ENCODE measurements around the gene P4HB.
A peak's percentile ranks its signal among the peaks of the same experiment; 100 is the strongest.

Gene P4HB

DNA sequence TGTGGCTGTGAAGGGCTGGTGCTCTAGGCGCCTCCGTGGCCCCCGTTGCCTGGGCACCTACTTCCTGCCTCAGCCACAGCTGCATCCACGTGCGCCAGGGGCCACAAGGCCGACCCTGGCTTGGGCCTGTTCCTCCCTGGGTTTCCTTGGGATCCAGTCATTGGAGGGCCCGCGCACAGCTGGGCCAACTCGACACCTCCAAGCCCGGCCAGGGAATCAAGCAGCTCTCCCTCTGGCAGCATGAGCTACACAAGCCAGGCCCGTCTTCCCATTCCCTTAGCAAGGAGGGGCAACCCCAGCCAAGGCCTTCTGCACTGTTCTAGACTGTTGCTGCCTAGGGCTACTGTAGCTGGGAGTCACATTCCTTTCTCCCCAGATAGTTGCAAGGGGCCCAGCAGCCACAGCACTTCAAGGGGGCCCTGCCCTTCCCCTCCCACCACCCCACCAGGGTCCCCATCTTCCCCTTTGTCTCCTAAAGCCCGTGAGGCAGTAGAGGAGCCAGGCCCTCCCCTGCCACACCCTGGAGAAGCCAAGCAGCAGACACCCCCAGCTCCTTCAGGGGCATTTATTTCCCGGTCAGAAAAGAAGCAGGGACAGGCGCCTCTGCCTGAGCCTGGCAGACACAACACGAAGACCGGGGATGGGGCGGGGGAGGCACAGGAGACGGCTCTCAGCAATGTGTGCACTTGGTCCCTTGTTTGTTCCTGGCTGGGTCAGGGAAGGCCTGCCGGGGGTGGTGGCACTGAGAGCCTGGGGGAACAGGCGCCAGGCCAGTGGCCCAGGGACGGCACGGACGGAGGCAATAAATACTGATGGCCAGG is 7.0 kb upstream of the P4HB start:
- H3K9ac ChIP-seq (ENCODE audit: low read depth, low read length), result no peak overlapping the region
- H3K9me3 ChIP-seq (ENCODE audit: control insufficient read depth, insufficient read depth, low read length), result no peaks in the 10 kb centered on the region
- peaks cover 29% of the 10 kb centered on the region; the same call in 1 of the 2 replicates for H3K4me1 ChIP-seq (ENCODE audit: insufficient read depth, low read length)
- peaks cover 16% of the 10 kb centered on the region for H3K36me3 ChIP-seq (ENCODE audit: insufficient read depth, low read length)

DNA sequence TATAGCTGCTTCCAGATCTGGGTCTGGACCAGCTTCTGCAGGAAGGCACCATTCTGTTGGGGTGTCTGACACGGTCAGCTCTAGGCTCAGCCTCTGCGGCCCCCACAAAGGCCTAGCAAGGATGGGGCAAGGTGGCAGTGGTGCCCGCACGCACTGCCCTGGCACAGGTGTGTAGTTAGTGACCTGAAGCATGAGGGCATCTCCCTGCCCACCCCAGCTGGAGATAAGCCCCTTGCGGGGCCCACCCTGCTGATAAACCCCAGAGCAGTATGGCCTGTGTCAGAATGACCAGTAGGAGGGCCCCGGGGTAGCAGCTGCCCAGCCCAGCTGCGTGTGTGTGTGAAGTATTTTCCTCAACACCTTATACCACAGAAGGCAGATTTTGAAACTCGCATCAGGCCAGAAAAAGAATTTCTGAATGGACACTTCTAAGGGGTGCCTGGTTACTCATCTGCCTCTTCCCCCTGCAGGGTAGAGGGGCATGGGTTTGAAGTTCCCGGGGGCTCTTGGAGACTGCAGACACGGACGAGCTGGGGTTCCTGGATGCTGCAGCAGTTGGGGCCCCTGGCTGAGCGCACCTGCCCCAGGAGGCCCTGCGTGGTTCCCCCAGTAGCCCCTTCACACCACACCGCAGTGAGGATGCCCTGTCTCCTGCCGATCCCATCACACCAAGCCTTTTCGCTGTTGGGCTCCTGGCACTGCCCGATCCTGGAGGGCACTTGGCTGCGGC is 6.3 kb upstream of the P4HB start:
- H3K36me3 ChIP-seq (ENCODE audit: insufficient read depth, low read length), result peaks cover 16% of the 10 kb centered on the region
- H3K9ac ChIP-seq (ENCODE audit: low read depth, low read length), result no peak overlapping the region
- peaks cover 29% of the 10 kb centered on the region; the same call in 1 of the 2 replicates for H3K4me1 ChIP-seq (ENCODE audit: insufficient read depth, low read length)
- H3K9me3 ChIP-seq (ENCODE audit: control insufficient read depth, insufficient read depth, low read length), result no peaks in the 10 kb centered on the region

DNA sequence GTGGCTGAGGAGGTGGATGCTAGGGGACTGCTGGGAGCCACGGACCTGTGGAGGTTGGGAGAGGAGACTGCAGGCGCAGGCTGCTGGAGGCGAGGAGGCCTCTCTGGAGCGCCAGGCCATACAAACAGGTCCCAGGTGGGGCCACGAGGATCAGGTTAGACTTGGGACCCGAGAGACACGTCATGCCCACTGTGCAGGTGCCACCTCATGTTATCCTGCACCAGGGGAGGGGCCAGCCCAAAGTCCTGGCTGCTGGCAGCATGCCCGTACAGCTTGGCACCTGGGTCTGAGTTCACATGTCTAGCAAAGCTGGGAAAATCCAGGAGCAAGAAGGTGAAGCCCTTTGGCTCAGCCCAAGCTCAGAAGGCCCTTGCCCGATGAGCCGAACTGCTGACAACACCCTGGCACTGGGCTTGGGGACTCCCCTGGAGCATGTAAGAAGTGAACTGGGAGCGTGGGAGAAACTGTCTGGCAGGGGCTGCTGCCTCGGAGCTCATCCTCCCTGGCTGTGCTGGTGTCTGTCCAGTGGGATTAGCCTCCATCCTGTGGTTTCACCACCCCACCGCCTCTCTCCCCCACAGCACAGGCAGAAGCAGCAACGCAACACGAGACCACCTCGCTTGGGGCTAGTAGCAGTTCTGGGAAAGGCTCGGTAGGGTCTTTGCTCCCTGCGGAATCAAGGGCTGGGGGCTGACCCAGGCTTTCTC is 5.6 kb upstream of the P4HB start:
- Histone ChIP-seq H3K4me1 (ENCODE audit: insufficient read depth, low read length) (peaks cover 29% of the 10 kb centered on the region; the same call in 1 of the 2 replicates), H3K36me3 (ENCODE audit: insufficient read depth, low read length) (peaks cover 16% of the 10 kb centered on the region), H3K9me3 (ENCODE audit: control insufficient read depth, insufficient read depth, low read length) (no peaks in the 10 kb centered on the region), H3K9ac (ENCODE audit: low read depth, low read length) (no peak overlapping the region)

DNA sequence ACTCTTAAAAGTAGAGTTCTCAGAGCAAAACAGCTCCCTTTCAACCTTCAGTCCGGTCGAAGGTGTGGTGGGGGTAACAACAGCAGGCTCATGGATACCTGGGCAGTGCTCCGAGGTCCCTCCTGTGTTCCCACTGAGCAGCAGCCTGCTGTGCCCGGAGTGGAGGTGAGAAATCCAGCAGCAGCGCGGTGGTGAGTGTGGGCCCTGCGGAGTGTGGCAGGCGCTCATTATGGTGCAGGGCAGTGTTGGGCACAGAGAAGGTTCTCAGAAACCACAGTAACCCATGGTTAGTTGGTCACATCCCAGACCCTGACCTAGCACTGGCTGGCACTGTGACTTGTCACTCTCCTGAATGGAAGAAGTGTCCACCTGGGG is 5.0 kb upstream of the P4HB start:
- H3K9ac ChIP-seq (ENCODE audit: low read depth, low read length), result no peak overlapping the region
- H3K4me1 ChIP-seq (ENCODE audit: insufficient read depth, low read length), result peaks cover 29% of the 10 kb centered on the region; the same call in 1 of the 2 replicates

DNA sequence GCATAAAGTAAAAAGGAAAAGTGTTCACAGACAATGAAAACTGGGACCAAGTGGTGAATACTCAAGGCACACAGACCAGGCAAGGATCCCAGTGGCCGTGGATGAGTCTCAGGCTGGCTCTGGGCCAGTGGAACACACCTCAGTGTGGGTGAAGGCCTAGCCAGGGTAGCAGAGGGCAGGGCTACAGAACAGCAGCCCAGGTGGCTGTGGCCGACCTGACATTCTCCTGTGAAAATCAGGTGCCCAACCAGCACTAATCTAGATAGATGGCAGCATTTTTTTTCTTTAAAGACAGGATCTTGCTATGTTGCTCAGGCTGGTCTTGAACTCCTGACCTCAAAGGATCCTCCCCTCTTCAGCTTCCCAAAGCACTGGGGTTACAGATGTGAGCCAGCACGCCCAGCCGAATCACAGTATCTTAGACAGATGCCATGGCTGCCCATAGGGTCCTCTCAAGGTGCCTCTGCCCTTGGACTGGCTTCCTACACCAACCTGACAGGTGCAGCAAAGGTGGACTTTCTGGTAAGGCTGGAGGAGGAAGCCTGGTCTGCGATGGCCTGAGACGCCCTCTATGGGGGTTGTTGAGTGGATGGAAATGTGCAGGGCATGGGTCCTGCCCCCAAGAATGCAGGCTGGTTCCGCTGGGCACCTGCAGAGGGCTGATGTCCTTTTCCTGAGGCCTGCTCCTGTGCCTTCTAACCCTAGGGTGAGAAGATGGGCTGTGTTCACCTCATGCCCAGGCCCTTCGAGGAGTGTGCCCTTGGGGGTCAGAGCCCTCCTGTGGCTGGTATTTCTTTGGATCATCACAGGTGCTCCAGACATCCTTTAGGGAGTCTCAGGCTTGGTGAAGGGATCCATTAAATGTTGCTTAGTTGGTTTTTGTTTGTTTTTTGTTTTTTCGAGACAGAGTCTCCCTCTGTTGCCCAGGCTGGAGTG is 3.8 kb upstream of the P4HB start:
- H3K4me1 ChIP-seq (ENCODE audit: insufficient read depth, low read length), result peaks cover 31% of the 10 kb centered on the region; the same call in 1 of the 2 replicates

More for the DNA sequence above, 5.0 kb upstream of the P4HB start:
- peaks cover 16% of the 10 kb centered on the region for H3K36me3 ChIP-seq (ENCODE audit: insufficient read depth, low read length)
- no peaks in the 10 kb centered on the region for H3K9me3 ChIP-seq (ENCODE audit: control insufficient read depth, insufficient read depth, low read length)

DNA sequence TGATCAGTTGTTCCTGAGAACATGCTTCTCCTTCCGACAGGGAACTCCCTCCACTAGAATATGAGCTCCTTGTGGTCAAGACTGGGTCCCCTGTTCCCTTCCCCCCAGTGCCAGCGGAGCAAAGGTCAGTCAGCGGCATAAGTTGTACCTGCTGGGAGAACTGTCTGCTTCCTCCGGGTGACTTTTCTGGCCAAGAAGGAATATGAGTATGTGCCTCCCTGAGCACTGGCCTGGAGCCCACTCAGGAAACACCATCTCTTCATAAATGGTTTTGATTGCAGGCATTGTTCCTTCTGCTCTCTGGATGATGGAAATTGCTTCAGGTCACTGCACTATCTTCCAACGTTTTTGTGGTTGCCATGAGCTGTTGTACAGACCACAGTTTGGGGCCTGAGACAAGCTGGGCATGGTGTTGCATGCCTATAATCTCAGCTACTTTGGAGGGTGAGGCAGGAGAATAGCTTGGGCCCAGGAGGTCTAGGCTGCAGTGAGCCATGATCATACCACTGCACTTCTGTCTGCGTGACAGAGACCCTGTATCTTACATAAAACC is 2.9 kb upstream of the P4HB start:
- peaks cover 22% of the 10 kb centered on the region for H3K36me3 ChIP-seq (ENCODE audit: insufficient read depth, low read length)
- H3K4me1 ChIP-seq (ENCODE audit: insufficient read depth, low read length), result peaks cover 24% of the 10 kb centered on the region; the same call in 1 of the 2 replicates
- H3K9me3 ChIP-seq (ENCODE audit: control insufficient read depth, insufficient read depth, low read length), result no peaks in the 10 kb centered on the region
- no peak overlapping the region for H3K9ac ChIP-seq (ENCODE audit: low read depth, low read length)

More for the DNA sequence above, 3.8 kb upstream of the P4HB start:
- H3K9me3 ChIP-seq (ENCODE audit: control insufficient read depth, insufficient read depth, low read length), result no peaks in the 10 kb centered on the region
- H3K9ac ChIP-seq (ENCODE audit: low read depth, low read length), result no peak overlapping the region
- H3K36me3 ChIP-seq (ENCODE audit: insufficient read depth, low read length), result peaks cover 16% of the 10 kb centered on the region

DNA sequence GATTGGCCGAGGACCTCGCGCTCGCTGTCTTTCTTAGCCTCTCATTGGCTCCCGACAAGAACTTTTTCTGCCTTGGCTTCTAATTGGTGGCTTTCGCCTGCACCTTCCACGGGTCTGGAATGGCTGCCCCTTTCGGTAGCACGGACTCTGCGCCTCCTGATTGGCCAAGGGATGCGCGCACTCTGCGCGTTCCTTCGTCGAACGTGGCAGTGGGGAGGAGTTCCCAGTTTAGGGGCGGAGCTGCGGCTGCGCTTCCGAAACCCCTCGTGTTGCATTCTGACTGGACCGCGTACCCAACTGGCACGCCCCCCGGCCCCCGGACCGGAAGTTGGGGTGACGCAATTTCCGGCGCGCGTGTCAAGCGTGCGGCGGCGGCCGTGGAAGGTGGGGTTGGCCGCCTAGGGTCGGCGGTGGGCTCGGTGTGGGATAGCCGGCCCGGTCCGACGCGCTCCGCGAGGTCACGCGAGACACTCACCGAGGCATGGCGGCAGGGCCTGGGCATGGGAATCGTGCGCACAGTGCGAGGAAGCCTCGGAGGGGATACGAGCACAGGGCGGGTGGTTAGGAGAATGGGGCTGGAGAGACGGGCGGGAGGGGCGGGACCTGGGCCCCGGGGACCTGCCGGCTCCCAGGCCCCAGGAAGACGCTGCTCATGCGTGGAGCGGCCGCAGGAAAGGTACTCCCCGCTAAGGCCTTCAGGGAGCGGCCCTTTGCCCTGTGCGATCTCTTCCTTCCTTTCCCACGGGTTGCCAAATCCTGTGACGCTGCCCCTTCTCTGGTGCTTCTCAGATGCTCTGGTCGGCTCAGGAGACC is 627 bp upstream of the P4HB start:
- Histone ChIP-seq H3K9ac (ENCODE audit: low read depth, low read length) (peak overlapping the region; percentile 95), H3K36me3 (ENCODE audit: insufficient read depth, low read length) (peaks cover 31% of the 10 kb centered on the region), H3K4me1 (ENCODE audit: insufficient read depth, low read length) (0 out of 2 replicates have a peak, but pooled peaks cover 6% of the 10 kb centered on the region), H3K9me3 (ENCODE audit: control insufficient read depth, insufficient read depth, low read length) (no peaks in the 10 kb centered on the region)

DNA sequence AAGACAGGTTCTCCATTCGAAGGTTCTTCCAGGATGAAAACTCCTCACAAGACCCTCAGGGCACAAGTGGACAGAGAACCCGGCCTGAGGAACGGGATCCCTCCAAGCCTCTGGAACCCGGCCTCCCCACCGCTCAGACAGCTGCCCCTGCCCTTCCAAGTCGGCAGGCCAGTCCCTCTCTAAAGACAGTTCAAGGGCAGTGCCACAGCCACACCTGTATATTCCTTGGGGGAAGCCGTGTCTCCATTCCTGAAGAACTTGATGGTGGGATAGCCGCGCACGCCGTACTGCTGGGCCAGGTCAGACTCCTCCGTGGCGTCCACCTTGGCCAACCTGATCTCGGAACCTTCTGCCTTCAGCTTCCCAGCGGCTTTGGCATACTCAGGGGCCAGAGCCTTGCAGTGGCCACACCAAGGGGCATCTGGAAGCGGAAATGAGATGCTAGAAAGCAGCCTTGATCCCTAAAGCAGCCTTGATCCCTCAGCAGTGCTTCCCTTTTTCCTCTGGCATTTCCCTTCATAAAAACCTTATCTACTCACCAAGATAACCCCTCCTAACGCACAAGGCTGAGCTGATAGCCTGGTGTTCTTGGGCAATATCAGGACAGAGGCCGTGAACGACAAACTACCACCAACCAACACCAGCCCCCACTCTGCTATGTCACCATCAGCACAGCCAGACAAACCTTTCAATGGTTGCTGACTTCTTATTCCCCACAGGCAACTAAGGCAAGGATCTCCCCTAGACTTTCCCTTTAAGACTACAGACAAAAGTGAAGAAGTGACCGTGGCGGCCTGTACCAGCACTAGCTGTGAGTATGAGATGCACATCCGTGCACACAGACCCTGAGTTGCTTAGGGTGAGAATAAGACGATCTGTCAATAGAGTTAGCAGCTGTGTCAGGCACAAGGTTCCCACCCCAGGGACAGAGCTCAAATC is 1.1 kb downstream of the P4HB start:
- Histone ChIP-seq H3K9me3 (ENCODE audit: control insufficient read depth, insufficient read depth, low read length) (no peaks in the 10 kb centered on the region), H3K4me1 (ENCODE audit: insufficient read depth, low read length) (0 out of 2 replicates have a peak, but pooled peaks cover 6% of the 10 kb centered on the region), H3K9ac (ENCODE audit: low read depth, low read length) (peak overlapping the region; percentile 92), H3K36me3 (ENCODE audit: insufficient read depth, low read length) (peaks cover 44% of the 10 kb centered on the region)

DNA sequence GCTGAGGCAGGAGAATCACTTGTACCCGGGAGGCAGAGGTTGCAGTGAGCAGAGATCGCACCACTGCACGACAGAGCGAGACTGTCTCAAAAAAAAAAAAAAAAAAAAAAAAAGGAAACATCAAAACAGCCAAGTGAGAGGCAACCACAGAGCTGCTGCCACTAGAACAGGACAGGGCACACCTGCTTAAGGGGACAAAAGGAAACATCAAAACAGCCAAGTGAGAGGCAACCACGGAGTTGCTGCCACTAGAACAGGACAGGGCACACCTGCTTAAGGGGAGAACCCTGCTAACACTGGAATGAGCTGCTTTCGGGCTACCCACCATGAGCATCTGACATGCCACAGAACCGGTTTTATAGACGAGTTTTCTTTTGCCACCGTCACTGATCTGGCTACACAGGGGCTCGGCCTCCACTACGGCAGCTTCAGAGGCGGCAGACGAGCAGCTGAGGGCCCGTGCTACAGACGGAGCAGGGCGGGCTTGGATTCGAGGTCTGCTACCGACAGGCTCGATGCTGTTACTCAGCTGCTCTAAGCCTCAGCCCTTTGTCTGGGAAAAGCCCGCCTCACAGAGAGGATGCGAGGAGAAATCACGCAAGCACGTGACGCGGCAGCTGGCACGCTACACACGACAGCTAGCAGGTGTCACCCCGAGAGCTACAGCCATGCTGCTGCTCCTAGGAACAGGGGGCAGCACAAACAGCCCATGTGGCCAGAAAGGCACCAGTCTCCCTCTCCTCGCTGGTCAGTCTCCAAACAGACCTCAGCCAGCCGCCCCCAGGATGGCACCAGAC is 2.0 kb downstream of the P4HB start:
- H3K36me3 ChIP-seq (ENCODE audit: insufficient read depth, low read length), result peaks cover 49% of the 10 kb centered on the region
- no peaks in the 10 kb centered on the region for H3K9me3 ChIP-seq (ENCODE audit: control insufficient read depth, insufficient read depth, low read length)
- H3K9ac ChIP-seq (ENCODE audit: low read depth, low read length), result no peak overlapping the region
- 0 out of 2 replicates have a peak, but pooled peaks cover 6% of the 10 kb centered on the region for H3K4me1 ChIP-seq (ENCODE audit: insufficient read depth, low read length)

DNA sequence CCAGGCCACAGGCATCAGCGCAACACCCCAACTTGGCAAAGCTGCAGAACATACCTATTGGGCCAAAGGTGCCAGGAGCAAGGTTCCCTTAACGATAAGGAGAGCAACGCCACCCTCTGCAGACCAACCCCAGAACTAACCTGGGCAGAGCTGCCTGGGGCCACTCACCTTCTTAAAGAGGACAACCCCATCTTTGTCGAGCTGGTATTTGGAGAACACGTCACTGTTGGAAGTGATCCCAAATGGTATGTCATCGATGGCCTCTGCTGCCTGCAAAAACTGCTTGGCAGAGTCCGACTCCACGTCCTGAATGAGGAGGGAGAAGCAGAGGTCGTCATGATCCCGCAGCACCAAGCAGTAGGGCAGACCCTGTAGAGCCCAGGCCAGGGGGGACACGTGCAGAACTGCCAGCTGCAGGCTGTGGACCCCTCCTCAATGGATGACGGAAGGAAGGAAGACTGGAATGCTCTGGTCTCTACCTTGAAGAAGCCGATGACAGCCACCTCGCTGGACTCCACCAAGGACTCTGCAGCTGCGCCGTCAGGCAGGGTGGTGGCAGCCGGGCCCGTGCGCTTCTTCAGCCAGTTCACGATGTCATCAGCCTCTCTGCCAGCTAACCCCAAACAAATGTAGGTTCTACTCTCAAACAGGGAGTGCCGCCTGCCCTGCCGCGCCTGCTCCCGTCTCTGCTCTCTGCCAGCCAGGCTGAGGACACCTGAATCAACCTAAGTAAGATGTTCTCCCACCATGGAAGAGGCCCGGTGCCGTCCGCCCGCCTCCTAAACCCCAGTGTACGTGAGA is 5.2 kb downstream of the P4HB start:
- no peak overlapping the region for H3K9ac ChIP-seq (ENCODE audit: low read depth, low read length)

DNA sequence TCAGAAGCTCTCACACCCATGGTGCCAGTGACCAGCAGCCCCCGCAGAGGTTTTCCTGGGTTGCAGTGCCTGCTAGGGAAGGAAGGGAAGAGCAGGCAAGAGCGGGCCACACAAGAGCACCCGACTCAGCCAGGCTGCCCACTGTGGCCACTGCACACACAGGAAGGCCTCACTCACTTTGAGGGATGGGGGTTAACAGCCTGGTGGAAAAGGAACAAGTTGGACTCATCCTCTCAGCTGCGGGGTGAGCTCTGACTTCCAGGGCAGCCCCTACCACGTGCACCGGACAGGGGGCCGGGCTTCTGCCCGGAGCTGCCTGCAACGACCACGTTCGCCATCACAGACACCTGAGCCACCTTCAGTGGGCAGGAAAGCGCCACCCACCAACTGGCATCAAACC is 8.1 kb downstream of the P4HB start:
- H3K36me3 ChIP-seq (ENCODE audit: insufficient read depth, low read length), result peaks cover 48% of the 10 kb centered on the region
- no peak overlapping the region for H3K9ac ChIP-seq (ENCODE audit: low read depth, low read length)
- no peaks in the 10 kb centered on the region for H3K9me3 ChIP-seq (ENCODE audit: control insufficient read depth, insufficient read depth, low read length)
- no peaks in the 10 kb centered on the region for H3K4me1 ChIP-seq (ENCODE audit: insufficient read depth, low read length)

More for the DNA sequence above, 5.2 kb downstream of the P4HB start:
- 0 out of 2 replicates have a peak, but pooled peaks cover 6% of the 10 kb centered on the region for H3K4me1 ChIP-seq (ENCODE audit: insufficient read depth, low read length)
- no peaks in the 10 kb centered on the region for H3K9me3 ChIP-seq (ENCODE audit: control insufficient read depth, insufficient read depth, low read length)
- peaks cover 64% of the 10 kb centered on the region for H3K36me3 ChIP-seq (ENCODE audit: insufficient read depth, low read length)

Data from ES-I3 (cell line).